ENCODE data around the gene USB1. TPM values are rescaled to one million over a fixed set of nuclear protein-coding genes. Genes with fewer than 3 reads are reported as not detected.

USB1 gene
- total RNA-seq, 1 experiment from 2014 or later = 106 TPM

GRCh38 chr16:58016840-58017446, 15.7 kb downstream of the USB1 start:
- Histone ChIP-seq H3K27me3 (replicated peaks; ENCODE audit: insufficient read depth, low read depth, low read length, poor library complexity) (no peaks in the 10 kb centered on the region), H3K9me3 (ENCODE audit: low read depth, low read length, poor library complexity, severe bottlenecking) (no peaks in the 10 kb centered on the region), H3K36me3 (ENCODE audit: insufficient read depth, low read length, poor library complexity, severe bottlenecking) (peaks cover 13% of the 10 kb centered on the region), H3K27ac (ENCODE audit: low read depth, low read length, poor library complexity, severe bottlenecking) (no peak overlapping the region), H3K4me1 (ENCODE audit: insufficient read depth, low read length, poor library complexity, severe bottlenecking) (peaks cover under 1% of the 10 kb centered on the region), H3K4me3 (ENCODE audit: low read depth, low read length, poor library complexity, severe bottlenecking) (no peak overlapping the region)
- no peak for DNase-seq (ENCODE audit: low spot score)
- intact Hi-C loops (cut with micrococcal nuclease; ENCODE audit: unreplicated experiment) = no loop called here
- CTCF ChIA-PET = no interaction called here
- TF ChIP-seq, protein P1, sequence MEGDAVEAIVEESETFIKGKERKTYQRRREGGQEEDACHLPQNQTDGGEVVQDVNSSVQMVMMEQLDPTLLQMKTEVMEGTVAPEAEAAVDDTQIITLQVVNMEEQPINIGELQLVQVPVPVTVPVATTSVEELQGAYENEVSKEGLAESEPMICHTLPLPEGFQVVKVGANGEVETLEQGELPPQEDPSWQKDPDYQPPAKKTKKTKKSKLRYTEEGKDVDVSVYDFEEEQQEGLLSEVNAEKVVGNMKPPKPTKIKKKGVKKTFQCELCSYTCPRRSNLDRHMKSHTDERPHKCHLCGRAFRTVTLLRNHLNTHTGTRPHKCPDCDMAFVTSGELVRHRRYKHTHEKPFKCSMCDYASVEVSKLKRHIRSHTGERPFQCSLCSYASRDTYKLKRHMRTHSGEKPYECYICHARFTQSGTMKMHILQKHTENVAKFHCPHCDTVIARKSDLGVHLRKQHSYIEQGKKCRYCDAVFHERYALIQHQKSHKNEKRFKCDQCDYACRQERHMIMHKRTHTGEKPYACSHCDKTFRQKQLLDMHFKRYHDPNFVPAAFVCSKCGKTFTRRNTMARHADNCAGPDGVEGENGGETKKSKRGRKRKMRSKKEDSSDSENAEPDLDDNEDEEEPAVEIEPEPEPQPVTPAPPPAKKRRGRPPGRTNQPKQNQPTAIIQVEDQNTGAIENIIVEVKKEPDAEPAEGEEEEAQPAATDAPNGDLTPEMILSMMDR (conservative IDR thresholded peaks at IDR 0.05; ENCODE audit: low read depth, low read length) = no peak
- TF ChIP-seq EZH2 (IDR thresholded peaks at IDR 0.05; ENCODE audit: borderline replicate concordance, low read depth, low read length, poor library complexity, severe bottlenecking) = no peak
- no TSS peak for BruUV-seq (replicated peaks)
- POLR2A ChIA-PET (ENCODE audit: low non-redundant PET) = no interaction called here

GRCh38 chr16:58018803-58019202, 17.6 kb downstream of the USB1 start:
- intact Hi-C loops (cut with micrococcal nuclease; ENCODE audit: unreplicated experiment) = no loop called here
- Histone ChIP-seq H3K27me3 (replicated peaks; ENCODE audit: insufficient read depth, low read depth, low read length, poor library complexity) (no peaks in the 10 kb centered on the region), H3K36me3 (ENCODE audit: insufficient read depth, low read length, poor library complexity, severe bottlenecking) (peaks cover 4% of the 10 kb centered on the region), H3K4me3 (ENCODE audit: low read depth, low read length, poor library complexity, severe bottlenecking) (no peak overlapping the region), H3K27ac (ENCODE audit: low read depth, low read length, poor library complexity, severe bottlenecking) (no peak overlapping the region), H3K9me3 (ENCODE audit: low read depth, low read length, poor library complexity, severe bottlenecking) (no peaks in the 10 kb centered on the region), H3K4me1 (ENCODE audit: insufficient read depth, low read length, poor library complexity, severe bottlenecking) (peaks cover 16% of the 10 kb centered on the region)
- TF ChIP-seq, protein P1 (conservative IDR thresholded peaks at IDR 0.05; ENCODE audit: low read depth, low read length) = no peak
- no peak for TF ChIP-seq EZH2 (IDR thresholded peaks at IDR 0.05; ENCODE audit: borderline replicate concordance, low read depth, low read length, poor library complexity, severe bottlenecking)
- BruUV-seq (replicated peaks) = no TSS peak
- no peak for DNase-seq (ENCODE audit: low spot score)
- ChIA-PET CTCF (no interaction called here), POLR2A (ENCODE audit: low non-redundant PET) (no interaction called here)

DNA sequence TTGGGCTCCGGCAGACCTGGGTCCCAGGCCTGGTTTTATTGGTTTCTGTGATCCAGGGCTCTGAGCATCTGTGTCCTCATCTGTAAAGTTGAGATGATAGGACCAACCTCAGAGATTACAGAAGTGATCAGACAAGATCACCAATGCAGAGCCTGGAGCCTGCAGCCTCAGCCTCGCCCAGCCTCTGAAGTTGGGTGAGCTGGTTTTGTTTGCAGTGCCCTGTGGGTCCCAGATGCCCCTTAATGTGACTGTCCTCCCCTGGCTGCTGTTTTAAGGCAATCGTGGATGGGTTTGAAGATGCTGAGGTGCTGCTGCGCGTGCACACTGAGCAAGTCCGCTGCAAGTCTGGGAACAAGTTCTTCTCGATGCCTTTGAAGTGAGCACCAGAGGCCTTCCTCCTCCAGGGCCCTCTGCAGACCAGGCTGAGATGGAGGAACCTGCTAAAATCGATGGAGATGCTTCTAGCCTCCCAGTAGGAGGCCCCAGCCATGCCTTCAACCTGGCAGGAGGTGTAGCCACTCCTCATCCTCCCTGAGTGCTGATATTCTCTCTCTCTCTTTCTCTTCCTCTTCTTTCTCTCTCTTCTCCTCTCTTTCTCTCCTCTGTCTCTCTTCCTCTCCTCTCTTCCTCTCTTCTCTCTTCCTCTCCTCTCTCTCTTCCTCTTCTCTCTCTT, 18.8 kb downstream of the USB1 start:
- intact Hi-C loops (cut with micrococcal nuclease; ENCODE audit: unreplicated experiment) = loop anchor here (2.0 to 5.0 kb wide), 3 partner anchors 103 to 467 kb away; no protein-coding TSS in a partner anchor
- ChIA-PET CTCF (no interaction called here), POLR2A (ENCODE audit: low non-redundant PET) (no interaction called here)
- BruUV-seq (replicated peaks) = no TSS peak
- Histone ChIP-seq H3K4me1 (ENCODE audit: insufficient read depth, low read length, poor library complexity, severe bottlenecking) (peaks cover 17% of the 10 kb centered on the region), H3K4me3 (ENCODE audit: low read depth, low read length, poor library complexity, severe bottlenecking) (no peak overlapping the region), H3K9me3 (ENCODE audit: low read depth, low read length, poor library complexity, severe bottlenecking) (no peaks in the 10 kb centered on the region), H3K27me3 (replicated peaks; ENCODE audit: insufficient read depth, low read depth, low read length, poor library complexity) (no peaks in the 10 kb centered on the region), H3K27ac (ENCODE audit: low read depth, low read length, poor library complexity, severe bottlenecking) (no peak overlapping the region), H3K36me3 (ENCODE audit: insufficient read depth, low read length, poor library complexity, severe bottlenecking) (no peaks in the 10 kb centered on the region)
- DNase-seq (ENCODE audit: low spot score) = no peak
- TF ChIP-seq, protein P1 (conservative IDR thresholded peaks at IDR 0.05; ENCODE audit: low read depth, low read length) = no peak
- no peak for TF ChIP-seq EZH2 (IDR thresholded peaks at IDR 0.05; ENCODE audit: borderline replicate concordance, low read depth, low read length, poor library complexity, severe bottlenecking)
